GM12878 (cell line): Measurements from ENCODE around the gene ANTKMT. TPM values are rescaled to one million over a fixed set of nuclear protein-coding genes. Genes with fewer than 3 reads are reported as not detected.
A peak's percentile ranks its signal among the peaks of the same experiment; 100 is the strongest.

Experiments
- ATAC-seq: fragments of 200-7000 bp; cut with Tn5 transposase; 3 replicates; pipeline ENCODE4 v1.9.1; 2020; ENCODE audit warnings: mild to moderate bottlenecking, moderate library complexity
- BruUV-seq: library from RNA; stranded (reverse); fragments of 400-500 nt; replicated peaks from 2 replicates; lab custom pipeline; 2021; lab: Mats Ljungman, UMichigan
- CTCF ChIA-PET: fragments of 300-600 bp; sonication (Branson Sonifier 250); formaldehyde crosslinking; extraction: SDS; loops from one replicate; lab custom pipeline; 2021; ENCODE audit warnings: inconsistent platforms; lab: Yijun Ruan, JAX
- POLR2A ChIA-PET: fragments of 350-600 bp; formaldehyde crosslinking; extraction: SDS; loops from one replicate; lab custom pipeline; 2021; ENCODE audit warnings: inconsistent platforms; lab: Charles Lee
- RAD21 ChIA-PET: fragments of 300-600 bp; sonication (Branson Sonifier 250); formaldehyde crosslinking; loops from one replicate; lab custom pipeline; 2023; ENCODE audit warnings: antibody characterized with exemption; ENCODE audit not compliant: unreplicated experiment; lab: Charles Lee
- SMC1A ChIA-PET: fragments of 300-600 bp; sonication (Branson Sonifier 250); formaldehyde crosslinking; loops from one replicate; lab custom pipeline; 2023; ENCODE audit not compliant: unreplicated experiment, uncharacterized antibody; lab: Charles Lee
- DNase-seq: peaks from one replicate; pipeline ENCODE4 v3.0.0-alpha.2; 2011; ENCODE audit warnings: low read depth, low spot score
- FAIRE-seq: peaks from 3 replicates; lab custom pipeline; 2011; peaks lifted over from hg19 to GRCh38; lab: Jason Lieb, UNC
- H2AFZ ChIP-seq: 2 replicates; pipeline ENCODE4 v1.6.0; 2011; ENCODE audit warnings: low read depth, low read length, control low read depth; ENCODE audit not compliant: control insufficient read depth
- H3K27ac ChIP-seq: 2 replicates; pipeline ENCODE4 v1.5.1; 2011; ENCODE audit warnings: control low read depth; ENCODE audit not compliant: control insufficient read depth, insufficient read depth
- H3K27me3 ChIP-seq, 2 experiments: replicated peaks in 1 of 2; 2 replicates each; pipeline versions ENCODE4 v1.6.0 to v1.6.1; 2011; ENCODE audit warnings: low read length in 1 of 2; ENCODE audit not compliant: control insufficient read depth in 2 of 2, insufficient read depth in 2 of 2
- H3K36me3 ChIP-seq, 2 experiments: 2 replicates each; pipeline ENCODE4 v1.5.1; 2011; ENCODE audit warnings: low read length in 1 of 2; ENCODE audit not compliant: control insufficient read depth in 2 of 2, insufficient read depth in 2 of 2
- H3K4me1 ChIP-seq: 2 replicates; pipeline ENCODE4 v1.6.1; 2011; ENCODE audit warnings: mild to moderate bottlenecking, low read length, moderate library complexity, mixed read lengths; ENCODE audit not compliant: control insufficient read depth, insufficient read depth
- H3K4me2 ChIP-seq: 2 replicates; pipeline ENCODE4 v1.6.0; 2011; ENCODE audit warnings: control low read depth; ENCODE audit not compliant: control insufficient read depth, insufficient read depth
- H3K4me3 ChIP-seq: fragments of 200-600 bp; sonication (generic); 2 replicates; pipeline ENCODE4 v1.5.1; 2016
- H3K79me2 ChIP-seq: 2 replicates; pipeline ENCODE4 v1.6.0; 2011; ENCODE audit warnings: low read length; ENCODE audit not compliant: control insufficient read depth, insufficient read depth
- H3K9ac ChIP-seq: 2 replicates; pipeline ENCODE4 v1.8.0; 2011; ENCODE audit warnings: low read length, control low read depth, mixed read lengths; ENCODE audit not compliant: control insufficient read depth, insufficient read depth
- H3K9me3 ChIP-seq: replicated peaks from 3 replicates; pipeline ENCODE4 v1.5.1; 2011; ENCODE audit warnings: mild to moderate bottlenecking, low read length; ENCODE audit not compliant: control insufficient read depth, insufficient read depth
- H4K20me1 ChIP-seq: 2 replicates; pipeline ENCODE4 v1.6.0; 2011; ENCODE audit not compliant: control insufficient read depth, insufficient read depth
- GABPA ChIP-seq: IDR thresholded peaks from 2 replicates; pipeline ENCODE4 v1.6.1; 2014; ENCODE audit warnings: antibody characterized with exemption, low read depth, mild to moderate bottlenecking, inconsistent platforms
- POLR2A ChIP-seq: IDR thresholded peaks from 2 replicates; pipeline ENCODE4 v1.6.1; 2011; ENCODE audit warnings: low read depth, mild to moderate bottlenecking, low read length
- ZBED1 ChIP-seq: IDR thresholded peaks from 2 replicates; pipeline ENCODE4 v1.6.1; 2016; ENCODE audit warnings: borderline replicate concordance
- WGBS: methylation state at CpG from one replicate; pipeline ENCODE4 v1.1.6; 2016; ENCODE audit warnings: low lambda C conversion rate; ENCODE audit not compliant: insufficient replicate concordance, insufficient coverage; ENCODE audit errors: missing lambda C conversion rate; 5-methylcytosine and 5-hydroxymethylcytosine counted together
- in situ Hi-C: fragments of 300-500 bp; cut with MboI; formaldehyde crosslinking; loops from 9 replicates; pipeline ENCODE4 v1.14.3; 2018; ENCODE audit warnings: mixed read lengths
- intact Hi-C: fragments of 100-400 bp; cut with micrococcal nuclease; formaldehyde crosslinking; loops from one replicate; pipeline ENCODE4 v1.14.2; 2022; ENCODE audit not compliant: unreplicated experiment
- polyA plus RNA-seq, 11 experiments: library from polyadenylated mRNA; depleted of rRNA in 4 of 11; unstranded in 6 of 11; stranded (reverse) in 5 of 11; fragments of >200 nt; fragmentation: Nextera tagmentation in 4 of 11; fragmentation: Illumina TruSeq in 1 of 11; extraction: Ambion mirVana in 4 of 11; extraction: Trizol in 1 of 11; gene quantifications; 1 replicate in 1 of 11; 2 replicates in 10 of 11; pipeline versions ENCODE4 v1.2.1 to v1.2.3, GENCODE V29; 2011 to 2016; ENCODE audit warnings: inconsistent platforms in 2 of 11, missing spikeins in 2 of 11, low read depth in 1 of 11
- total RNA-seq, 4 experiments: library from RNA; depleted of rRNA in 3 of 4; stranded (reverse); fragments of >200 nt in 3 of 4; fragmentation: Illumina TruSeq in 1 of 4; extraction: Trizol in 1 of 4; gene quantifications; 2 replicates each; pipeline versions ENCODE4 v1.2.1 to v1.2.3, GENCODE V29; 2013 to 2021
- TF ChIP-seq, protein P1 (sequence below): IDR thresholded peaks from 2 replicates; pipeline ENCODE4 v1.6.1; 2011; ENCODE audit warnings: mild to moderate bottlenecking, low read depth, low read length, moderate library complexity; ENCODE audit not compliant: insufficient replicate concordance

The ANTKMT gene
- total and polyA plus RNA-seq, 10 of the 15 experiments (the other 5 are each of a cell fraction or from before 2014, with no cell fraction given): 0.58 to 60.5 (median 25.8) TPM

DNA sequence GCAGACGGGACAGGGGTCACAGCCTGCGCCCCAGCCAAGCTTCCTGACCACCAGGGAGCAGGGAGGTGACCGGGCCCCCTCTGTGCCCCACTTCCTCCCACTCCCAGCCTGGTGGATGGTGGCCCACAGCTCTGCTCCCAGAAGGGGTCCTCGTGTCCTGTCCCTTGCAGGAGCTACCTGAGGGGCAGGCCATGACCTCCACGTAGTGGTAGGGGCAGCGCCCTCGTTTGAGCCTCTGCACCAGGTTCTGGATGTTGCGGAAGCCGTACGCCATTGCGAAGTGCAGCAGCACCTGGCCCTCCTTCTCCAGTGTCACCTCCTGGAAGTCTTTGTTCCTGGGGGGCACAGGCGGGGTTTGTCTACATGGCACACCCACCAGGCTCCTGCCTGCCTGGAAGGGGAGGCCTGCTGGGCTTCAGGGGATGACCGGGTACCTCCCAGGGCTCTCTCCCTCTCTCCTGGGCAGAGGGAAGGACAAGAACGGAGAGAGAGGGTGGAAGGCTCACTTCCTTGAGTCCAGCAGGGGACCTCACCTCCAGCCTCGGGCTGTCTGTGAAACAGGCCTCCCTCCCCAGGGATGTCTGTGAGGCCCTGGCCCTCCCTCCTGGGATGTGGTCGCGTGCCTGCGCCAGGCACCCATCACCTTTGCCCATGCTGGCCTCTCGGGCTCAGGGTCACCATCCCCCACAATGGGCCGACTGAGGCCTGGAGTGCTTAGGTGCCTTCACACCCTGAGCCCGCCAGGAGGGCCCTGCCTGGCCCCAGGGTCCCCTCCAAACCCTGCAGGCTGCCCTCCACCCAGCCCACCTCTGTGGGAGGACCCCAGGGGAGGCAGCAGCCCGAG, 9.9 kb downstream of the ANTKMT start:
- no peak overlapping the region for H3K4me2 ChIP-seq
- no TSS peak for BruUV-seq
- no peak overlapping the region for H3K9ac ChIP-seq
- ChIA-PET CTCF (interaction anchor here (0.7 to 1.4 kb wide), 5 partner anchors 10 to 881 kb away, joined by 3 to 6 read pairs (median 3); partner anchors contain the start of genes ANTKMT and IFT140), RAD21 (no interaction called here), SMC1A (no interaction called here), POLR2A (interaction anchor here (1.0 to 1.4 kb wide), 2 partner anchors 9 to 11 kb away, joined by 3 to 6 read pairs; partner anchors contain the start of gene ANTKMT)
- DNase-seq (no peak), FAIRE-seq (no peak), ATAC-seq (no peak)
- H3K27me3 ChIP-seq: no peaks in the 10 kb centered on the region
- H3K4me3 ChIP-seq: no peak overlapping the region
- H3K4me1 ChIP-seq: peaks cover 24% of the 10 kb centered on the region
- in situ Hi-C loops: no loop called here
- H3K36me3 ChIP-seq: peaks cover 7 to 9% of the 10 kb centered on the region in 2 experiments; a peak in 3 of 4 replicates
- no peak overlapping the region for H2AFZ ChIP-seq
- WGBS: 80% methylated on average over 22 of the region's 22 CpGs
- no peak overlapping the region for H3K27ac ChIP-seq
- no peaks in the 10 kb centered on the region for H3K9me3 ChIP-seq
- TF ChIP-seq POLR2A: peak; percentile 42; the same call in 1 of the 2 replicates
- TF ChIP-seq, protein P1, sequence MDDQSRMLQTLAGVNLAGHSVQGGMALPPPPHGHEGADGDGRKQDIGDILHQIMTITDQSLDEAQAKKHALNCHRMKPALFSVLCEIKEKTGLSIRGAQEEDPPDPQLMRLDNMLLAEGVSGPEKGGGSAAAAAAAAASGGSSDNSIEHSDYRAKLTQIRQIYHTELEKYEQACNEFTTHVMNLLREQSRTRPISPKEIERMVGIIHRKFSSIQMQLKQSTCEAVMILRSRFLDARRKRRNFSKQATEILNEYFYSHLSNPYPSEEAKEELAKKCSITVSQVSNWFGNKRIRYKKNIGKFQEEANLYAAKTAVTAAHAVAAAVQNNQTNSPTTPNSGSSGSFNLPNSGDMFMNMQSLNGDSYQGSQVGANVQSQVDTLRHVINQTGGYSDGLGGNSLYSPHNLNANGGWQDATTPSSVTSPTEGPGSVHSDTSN: no peak
- TF ChIP-seq GABPA: no peak
- no peak for TF ChIP-seq ZBED1
- no peaks in the 10 kb centered on the region for H4K20me1 ChIP-seq
- H3K79me2 ChIP-seq: no peaks in the 10 kb centered on the region; the same call in 1 of the 2 replicates
- intact Hi-C loops: no loop called here
